Ureter (tissue), 1 donor: Measurements from ENCODE around the gene GDF11. TPM values are rescaled to one million over a fixed set of nuclear protein-coding genes. Genes with fewer than 3 reads are reported as not detected.

Experiments
- DNase-seq: peaks from one replicate; pipeline ENCODE4 v3.0.0-alpha.2; 2020; ENCODE audit warnings: low spot score
- total RNA-seq: library from RNA; stranded (reverse); gene quantifications from one replicate; pipeline ENCODE4 v1.2.4, GENCODE V29; 2023
- donor health status: DM: yes; HTN: yes; CAD: no.

GDF11 gene
- total RNA-seq, 1 donor from 2014 or later: 7.2 TPM

GRCh38 chr12:55723516-55724225 is 19.3 kb upstream of the GDF11 start:
- DNase-seq: no peak

GRCh38 chr12:55724226-55724939 is 18.5 kb upstream of the GDF11 start:
- DNase-seq: no peak

GRCh38 chr12:55724940-55725309 is 18.0 kb upstream of the GDF11 start:
- no peak for DNase-seq

GRCh38 chr12:55725556-55725955 is 17.4 kb upstream of the GDF11 start:
- DNase-seq: no peak

GRCh38 chr12:55726971-55727370 is 16.0 kb upstream of the GDF11 start:
- no peak for DNase-seq

- peak; percentile 79 for DNase-seq
Observed at GRCh38 chr12:55727643-55728185, 15.2 kb upstream of the GDF11 start.

GRCh38 chr12:55728186-55728938 is 14.6 kb upstream of the GDF11 start:
- DNase-seq: peak; percentile 88

GRCh38 chr12:55728939-55729818 is 13.7 kb upstream of the GDF11 start, which contains the start of gene CD63:
Gene CD63 (minus strand): TSS chr12:55729009. CDS start chr12:55728341, 668 bp downstream.
- DNase-seq: peak; percentile 95

- DNase-seq: no peak
Observed at GRCh38 chr12:55729819-55730818, 12.8 kb upstream of the GDF11 start.

- no peak for DNase-seq
Observed at GRCh38 chr12:55732288-55732687, 10.6 kb upstream of the GDF11 start.

- DNase-seq: no peak
Observed at GRCh38 chr12:55733021-55733555, 9.8 kb upstream of the GDF11 start.

GRCh38 chr12:55733858-55734257 is 9.1 kb upstream of the GDF11 start:
- DNase-seq: no peak

- DNase-seq: no peak
Observed at GRCh38 chr12:55734595-55734994, 8.3 kb upstream of the GDF11 start.

GRCh38 chr12:55736076-55736475 is 6.8 kb upstream of the GDF11 start:
- no peak for DNase-seq

- DNase-seq: no peak
Observed at GRCh38 chr12:55736780-55737580, 5.9 kb upstream of the GDF11 start.

GRCh38 chr12:55737581-55738122 is 5.3 kb upstream of the GDF11 start:
- DNase-seq: no peak

GRCh38 chr12:55738123-55739024 is 4.5 kb upstream of the GDF11 start:
- DNase-seq: peak; percentile 86

GRCh38 chr12:55739025-55739378 is 3.9 kb upstream of the GDF11 start:
- no peak for DNase-seq
